ENCODE results near the gene PPP1R9A.

PPP1R9A gene

GRCh38 chr7:95295397-95295796 lies 388.0 kb downstream of the PPP1R9A start:
- Histone ChIP-seq H3K4me3 (ENCODE audit: insufficient read depth, low read length, poor library complexity, severe bottlenecking) (no peak overlapping the region), H3K79me2 (ENCODE audit: insufficient read depth, low read length) (no peaks in the 10 kb centered on the region), H3F3A (ENCODE audit: insufficient read depth) (no peaks in the 10 kb centered on the region), H2AFZ (ENCODE audit: low read depth, low read length, severe bottlenecking) (no peak overlapping the region), H3K9me3 (ENCODE audit: insufficient read depth, low read length) (no peaks in the 10 kb centered on the region), H3K27me3 (ENCODE audit: low read length) (no peaks in the 10 kb centered on the region), H4K20me1 (ENCODE audit: low read depth, low read length) (no peaks in the 10 kb centered on the region), H3K36me3 (ENCODE audit: low read length) (no peaks in the 10 kb centered on the region), H3K27ac (ENCODE audit: low read depth, low read length) (no peak overlapping the region), H3K9me2 (replicated peaks; ENCODE audit: insufficient read depth, low read length) (no peaks in the 10 kb centered on the region), H3K4me2 (ENCODE audit: low read depth, low read length, poor library complexity, severe bottlenecking) (no peak overlapping the region), H3K9ac (ENCODE audit: low read length) (no peak overlapping the region)
- TF ChIP-seq EZH2phosphoT487 (conservative IDR thresholded peaks at IDR 0.05; ENCODE audit: low read length): no peak
- no peak for TF ChIP-seq CTCF (IDR thresholded peaks at IDR 0.05; ENCODE audit: insufficient read depth, low read length, poor library complexity, severe bottlenecking)

- H3K27me3 ChIP-seq (ENCODE audit: low read length): no peaks in the 10 kb centered on the region
- no peaks in the 10 kb centered on the region for H4K20me1 ChIP-seq (ENCODE audit: low read depth, low read length)
- TF ChIP-seq EZH2phosphoT487 (conservative IDR thresholded peaks at IDR 0.05; ENCODE audit: low read length) (no peak), CTCF (IDR thresholded peaks at IDR 0.05; ENCODE audit: insufficient read depth, low read length, poor library complexity, severe bottlenecking) (no peak)
- no peak overlapping the region for H2AFZ ChIP-seq (ENCODE audit: low read depth, low read length, severe bottlenecking)
- no peaks in the 10 kb centered on the region for H3K9me2 ChIP-seq (replicated peaks; ENCODE audit: insufficient read depth, low read length)
- no peak overlapping the region for H3K27ac ChIP-seq (ENCODE audit: low read depth, low read length)
- H3K9ac ChIP-seq (ENCODE audit: low read length): no peak overlapping the region
- H3K4me3 ChIP-seq (ENCODE audit: insufficient read depth, low read length, poor library complexity, severe bottlenecking): no peak overlapping the region
- no peaks in the 10 kb centered on the region for H3F3A ChIP-seq (ENCODE audit: insufficient read depth)
- H3K4me2 ChIP-seq (ENCODE audit: low read depth, low read length, poor library complexity, severe bottlenecking): no peak overlapping the region
- H3K79me2 ChIP-seq (ENCODE audit: insufficient read depth, low read length): no peaks in the 10 kb centered on the region
- no peaks in the 10 kb centered on the region for H3K9me3 ChIP-seq (ENCODE audit: insufficient read depth, low read length)
- no peaks in the 10 kb centered on the region for H3K36me3 ChIP-seq (ENCODE audit: low read length)
These were observed 389.1 kb downstream of the PPP1R9A start for GRCh38 chr7:95296456-95296855.

GRCh38 chr7:95297041-95297440 lies 389.6 kb downstream of the PPP1R9A start:
- Histone ChIP-seq H3K79me2 (ENCODE audit: insufficient read depth, low read length) (no peaks in the 10 kb centered on the region), H4K20me1 (ENCODE audit: low read depth, low read length) (no peaks in the 10 kb centered on the region), H3F3A (ENCODE audit: insufficient read depth) (no peaks in the 10 kb centered on the region), H3K9me2 (replicated peaks; ENCODE audit: insufficient read depth, low read length) (no peaks in the 10 kb centered on the region), H3K9me3 (ENCODE audit: insufficient read depth, low read length) (no peaks in the 10 kb centered on the region), H3K4me3 (ENCODE audit: insufficient read depth, low read length, poor library complexity, severe bottlenecking) (no peak overlapping the region), H3K36me3 (ENCODE audit: low read length) (no peaks in the 10 kb centered on the region), H3K27ac (ENCODE audit: low read depth, low read length) (no peak overlapping the region), H3K27me3 (ENCODE audit: low read length) (no peaks in the 10 kb centered on the region), H3K9ac (ENCODE audit: low read length) (no peak overlapping the region), H2AFZ (ENCODE audit: low read depth, low read length, severe bottlenecking) (no peak overlapping the region), H3K4me2 (ENCODE audit: low read depth, low read length, poor library complexity, severe bottlenecking) (no peak overlapping the region)
- TF ChIP-seq EZH2phosphoT487 (conservative IDR thresholded peaks at IDR 0.05; ENCODE audit: low read length): no peak
- no peak for TF ChIP-seq CTCF (IDR thresholded peaks at IDR 0.05; ENCODE audit: insufficient read depth, low read length, poor library complexity, severe bottlenecking)

All from SU-DHL-6 (cell line).